A549 (cell line): ENCODE data around the gene COL26A1. TPM values are rescaled to one million over a fixed set of nuclear protein-coding genes. Genes with fewer than 3 reads are reported as not detected.

Experiments
- polyA plus RNA-seq, 4 experiments: library from polyadenylated mRNA; depleted of rRNA in 3 of 4; stranded (reverse); fragments of >200 nt; fragmentation: RNase III in 1 of 4; extraction: RNeasy Plus Mini Kit Qiagen cat#74134 plus additional on column Dnase treatment in 1 of 4; gene quantifications; 2 replicates in 3 of 4; 3 replicates in 1 of 4; pipeline ENCODE4 v1.2.3, GENCODE V29; 2011 to 2017
- small RNA-seq, 6 experiments: library from RNA; depleted of rRNA; stranded (forward); fragments of <200 nt; gene quantifications; one replicate each; pipeline ENCODE3, GENCODE V24; 2012

Gene COL26A1
- polyA plus RNA-seq, 2 of the 4 experiments (the other 2 are of a cell fraction) = 0.52 to 1.4 TPM

Small RNA genes lying within 50 kb of the gene (small RNA-seq; reads per million reads assigned to genes)
- gene AC004965.1 = 0 reads per million in 6 experiments

Other genes starting within 250 kb of the COL26A1 start
- gene SERPINE1, start 235.8 kb upstream of the COL26A1 start, polyA plus RNA-seq (2011; rRNA removed) = 300 and 355 TPM in 2 replicates
- 286 to 399 TPM (median 346 TPM) in 3 replicates for gene SERPINE1, start 235.8 kb upstream of the COL26A1 start, polyA plus RNA-seq (2017; fragmentation: RNase III; extraction: RNeasy Plus Mini Kit Qiagen cat#74134 plus additional on column Dnase treatment)
- 107 and 128 TPM in 2 replicates for gene AP1S1, start 208.4 kb upstream of the COL26A1 start, polyA plus RNA-seq (2011; rRNA removed)
- 181 to 187 TPM (median 182 TPM) in 3 replicates for gene AP1S1, start 208.4 kb upstream of the COL26A1 start, polyA plus RNA-seq (2017; fragmentation: RNase III; extraction: RNeasy Plus Mini Kit Qiagen cat#74134 plus additional on column Dnase treatment)
- gene VGF, start 197.3 kb upstream of the COL26A1 start, polyA plus RNA-seq (2011; rRNA removed) = 0.16 and 0.21 TPM in 2 replicates
- 1.4 to 2.7 TPM (median 2.0 TPM) in 3 replicates for gene VGF, start 197.3 kb upstream of the COL26A1 start, polyA plus RNA-seq (2017; fragmentation: RNase III; extraction: RNeasy Plus Mini Kit Qiagen cat#74134 plus additional on column Dnase treatment)
- 0.03 and 0.05 TPM in 2 replicates for gene NAT16, start 182.6 kb upstream of the COL26A1 start, polyA plus RNA-seq (2011; rRNA removed)
- 0.07 to 0.12 TPM in 2 of 3 replicates, not detected in the other for gene NAT16, start 182.6 kb upstream of the COL26A1 start, polyA plus RNA-seq (2017; fragmentation: RNase III; extraction: RNeasy Plus Mini Kit Qiagen cat#74134 plus additional on column Dnase treatment)
- 0.11 and 0.14 TPM in 2 replicates for gene MOGAT3, start 161.8 kb upstream of the COL26A1 start, polyA plus RNA-seq (2011; rRNA removed)
- gene MOGAT3, start 161.8 kb upstream of the COL26A1 start, polyA plus RNA-seq (2017; fragmentation: RNase III; extraction: RNeasy Plus Mini Kit Qiagen cat#74134 plus additional on column Dnase treatment) = 0.09 TPM in 1 of 3 replicates, not detected in the others
- gene PLOD3, start 145.3 kb upstream of the COL26A1 start, polyA plus RNA-seq (2011; rRNA removed) = 21.1 and 26.0 TPM in 2 replicates
- 48.7 to 52.8 TPM (median 50.6 TPM) in 3 replicates for gene PLOD3, start 145.3 kb upstream of the COL26A1 start, polyA plus RNA-seq (2017; fragmentation: RNase III; extraction: RNeasy Plus Mini Kit Qiagen cat#74134 plus additional on column Dnase treatment)
- gene ZNHIT1, start 144.7 kb upstream of the COL26A1 start, polyA plus RNA-seq (2011; rRNA removed) = 29.5 and 33.2 TPM in 2 replicates
- gene ZNHIT1, start 144.7 kb upstream of the COL26A1 start, polyA plus RNA-seq (2017; fragmentation: RNase III; extraction: RNeasy Plus Mini Kit Qiagen cat#74134 plus additional on column Dnase treatment) = 55.6 to 56.4 TPM (median 55.9 TPM) in 3 replicates
- 9.6 and 12.0 TPM in 2 replicates for gene CLDN15, start 125.1 kb upstream of the COL26A1 start, polyA plus RNA-seq (2011; rRNA removed)
- 11.2 to 14.4 TPM (median 12.9 TPM) in 3 replicates for gene CLDN15, start 125.1 kb upstream of the COL26A1 start, polyA plus RNA-seq (2017; fragmentation: RNase III; extraction: RNeasy Plus Mini Kit Qiagen cat#74134 plus additional on column Dnase treatment)
- 111 TPM in 2 replicates for gene FIS1, start 117.8 kb upstream of the COL26A1 start, polyA plus RNA-seq (2011; rRNA removed)
- 155 to 161 TPM (median 159 TPM) in 3 replicates for gene FIS1, start 117.8 kb upstream of the COL26A1 start, polyA plus RNA-seq (2017; fragmentation: RNase III; extraction: RNeasy Plus Mini Kit Qiagen cat#74134 plus additional on column Dnase treatment)
- gene IFT22, start 41.1 kb upstream of the COL26A1 start, polyA plus RNA-seq (2011; rRNA removed) = 58.4 and 66.5 TPM in 2 replicates
- gene IFT22, start 41.1 kb upstream of the COL26A1 start, polyA plus RNA-seq (2017; fragmentation: RNase III; extraction: RNeasy Plus Mini Kit Qiagen cat#74134 plus additional on column Dnase treatment) = 49.9 to 51.4 TPM (median 50.5 TPM) in 3 replicates